GM12875 (cell line): ENCODE measurements around the gene CCDC196.
"Not testable (repeated sequence)": the region's sequence is repeated elsewhere in the genome, so short reads cannot be mapped to it uniquely, and the experiment has no call there.

Experiments
- H3K4me3 ChIP-seq: one replicate; pipeline ENCODE4 v1.5.1; 2011; ENCODE audit warnings: low read depth, low read length, control low read depth
- TF ChIP-seq, protein P1 (sequence below): IDR thresholded peaks from 2 replicates; pipeline ENCODE4 v1.5.1; 2011; ENCODE audit warnings: low read depth, mild to moderate bottlenecking, control low read depth, inconsistent platforms, low read length, moderate library complexity, borderline replicate concordance; ENCODE audit not compliant: insufficient read depth

CCDC196 gene

GRCh38 chr14:66495218-66496098, 9.3 kb downstream of the CCDC196 start:
- no peak overlapping the region for H3K4me3 ChIP-seq
- TF ChIP-seq, protein P1, sequence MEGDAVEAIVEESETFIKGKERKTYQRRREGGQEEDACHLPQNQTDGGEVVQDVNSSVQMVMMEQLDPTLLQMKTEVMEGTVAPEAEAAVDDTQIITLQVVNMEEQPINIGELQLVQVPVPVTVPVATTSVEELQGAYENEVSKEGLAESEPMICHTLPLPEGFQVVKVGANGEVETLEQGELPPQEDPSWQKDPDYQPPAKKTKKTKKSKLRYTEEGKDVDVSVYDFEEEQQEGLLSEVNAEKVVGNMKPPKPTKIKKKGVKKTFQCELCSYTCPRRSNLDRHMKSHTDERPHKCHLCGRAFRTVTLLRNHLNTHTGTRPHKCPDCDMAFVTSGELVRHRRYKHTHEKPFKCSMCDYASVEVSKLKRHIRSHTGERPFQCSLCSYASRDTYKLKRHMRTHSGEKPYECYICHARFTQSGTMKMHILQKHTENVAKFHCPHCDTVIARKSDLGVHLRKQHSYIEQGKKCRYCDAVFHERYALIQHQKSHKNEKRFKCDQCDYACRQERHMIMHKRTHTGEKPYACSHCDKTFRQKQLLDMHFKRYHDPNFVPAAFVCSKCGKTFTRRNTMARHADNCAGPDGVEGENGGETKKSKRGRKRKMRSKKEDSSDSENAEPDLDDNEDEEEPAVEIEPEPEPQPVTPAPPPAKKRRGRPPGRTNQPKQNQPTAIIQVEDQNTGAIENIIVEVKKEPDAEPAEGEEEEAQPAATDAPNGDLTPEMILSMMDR: peak; percentile 67

- TF ChIP-seq, protein P1: no peak
- no peak overlapping the region for H3K4me3 ChIP-seq
Observed at GRCh38 chr14:66496188-66496807, 10.1 kb downstream of the CCDC196 start.

DNA sequence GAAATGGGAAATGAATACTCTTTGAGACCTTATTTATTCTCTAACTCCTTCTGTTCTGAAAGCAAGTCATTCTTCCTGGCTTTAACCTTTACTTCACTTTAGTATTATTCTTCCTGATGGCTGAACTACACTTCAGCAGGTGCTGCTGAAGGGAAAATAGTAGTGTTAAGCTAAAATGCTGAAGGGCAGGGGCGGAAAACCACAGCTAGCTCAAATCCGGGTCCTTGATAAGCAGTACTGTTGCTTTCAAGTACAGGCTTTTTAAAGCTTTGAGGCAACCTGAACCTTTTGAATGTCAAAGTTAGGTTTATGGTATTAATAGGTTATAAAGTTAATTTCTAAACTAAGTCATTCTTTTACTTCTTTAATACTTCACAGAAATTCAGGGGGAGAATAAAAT, 10.7 kb downstream of the CCDC196 start:
- no peak overlapping the region for H3K4me3 ChIP-seq

DNA sequence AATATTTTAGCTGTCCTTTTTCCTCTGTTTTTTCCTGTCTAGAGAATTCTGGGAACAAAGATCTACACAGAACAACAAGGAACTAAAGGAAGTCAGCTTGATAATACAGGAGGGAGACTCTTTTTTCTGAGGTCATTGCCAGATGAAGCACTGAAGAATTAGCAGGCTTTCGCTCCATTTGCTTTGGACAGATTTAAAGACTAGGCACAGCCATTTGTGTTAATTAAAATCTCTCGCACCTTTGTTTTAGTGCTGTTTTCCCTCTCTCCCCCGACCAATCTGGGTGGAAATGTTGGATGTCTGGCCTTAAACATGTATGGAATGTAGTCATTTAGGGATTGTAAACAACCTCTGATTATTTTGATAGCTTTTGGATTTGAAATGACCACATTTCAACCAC, 12.1 kb downstream of the CCDC196 start:
- TF ChIP-seq, protein P1: no peak
- H3K4me3 ChIP-seq: no peak overlapping the region

More for the DNA sequence above, 10.7 kb downstream of the CCDC196 start:
- TF ChIP-seq, protein P1: no peak

- no peak overlapping the region for H3K4me3 ChIP-seq
- TF ChIP-seq, protein P1: no peak
Observed at GRCh38 chr14:66501592-66501991, 15.4 kb downstream of the CCDC196 start.

GRCh38 chr14:66502836-66503235, 16.7 kb downstream of the CCDC196 start:
- not testable (repeated sequence) for H3K4me3 ChIP-seq

DNA sequence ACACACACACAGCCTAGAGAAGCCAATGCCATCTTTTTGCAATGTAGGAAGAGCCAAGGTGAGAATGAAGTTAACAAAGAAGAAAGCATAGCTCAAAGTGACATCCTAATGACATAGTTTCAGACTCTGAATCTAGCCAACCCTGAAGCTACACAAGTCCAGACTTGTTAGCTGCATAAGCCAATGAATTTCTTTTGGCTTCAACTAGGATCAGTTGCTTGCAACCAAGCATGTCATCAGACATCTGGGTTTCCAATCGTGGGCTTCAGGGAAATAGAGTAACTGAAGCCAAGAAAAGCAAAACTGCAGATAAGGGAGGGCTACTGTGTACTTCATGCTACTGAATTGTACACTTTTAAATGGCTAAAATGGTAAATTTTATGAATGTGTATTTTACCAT, 17.4 kb downstream of the CCDC196 start:
- H3K4me3 ChIP-seq: no peak overlapping the region
- TF ChIP-seq, protein P1: no peak
